Prostate gland (tissue), 2 donors: Measurements from ENCODE around the gene GRIN3B. TPM values are rescaled to one million over a fixed set of nuclear protein-coding genes. Genes with fewer than 3 reads are reported as not detected.
A peak's percentile ranks its signal among the peaks of the same experiment; 100 is the strongest.

ENCODE experiments used
- DNase-seq: peaks from one replicate; pipeline ENCODE4 v3.0.0-alpha.2; 2019; ENCODE audit warnings: low spot score
- H3K27ac ChIP-seq, 2 donors: fragments of 200-600 bp; sonication (generic); 2 replicates each; pipeline ENCODE4 v1.5.1; 2017 to 2019
- H3K27me3 ChIP-seq: fragments of 200-600 bp; sonication (generic); replicated peaks from 2 replicates; pipeline ENCODE4 v1.5.1; 2019; ENCODE audit not compliant: insufficient read depth
- H3K36me3 ChIP-seq, 2 donors: fragments of 200-600 bp; sonication (generic); 1 replicate in 1 of 2; 2 replicates in 1 of 2; pipeline versions ENCODE4 v1.5.1 to v1.8.1; 2017 to 2019
- H3K4me1 ChIP-seq: fragments of 200-600 bp; sonication (generic); replicated peaks from 2 replicates; pipeline ENCODE4 v1.5.1; 2019
- H3K4me3 ChIP-seq, 2 donors: fragments of 200-600 bp; sonication (generic); 2 replicates each; pipeline ENCODE4 v1.5.1; 2017 to 2019
- H3K9me3 ChIP-seq: fragments of 200-600 bp; sonication (generic); 2 replicates; pipeline ENCODE4 v1.5.1; 2017
- CTCF ChIP-seq, 4 experiments: fragments of 200-600 bp in 2 of 4; fragments of 450-650 bp in 2 of 4; sonication (generic) in 2 of 4; IDR thresholded peaks; 1 replicate in 3 of 4; 2 replicates in 1 of 4; pipeline ENCODE4 v1.5.1; 2016 to 2019; ENCODE audit warnings: antibody characterized with exemption in 4 of 4, mild to moderate bottlenecking in 2 of 4, moderate library complexity in 2 of 4
- POLR2A ChIP-seq: fragments of 450-650 bp; IDR thresholded peaks from one replicate; pipeline ENCODE4 v1.6.1; 2016; ENCODE audit warnings: antibody characterized with exemption, mild to moderate bottlenecking
- POLR2AphosphoS5 ChIP-seq: sonication (generic); formaldehyde crosslinking; IDR thresholded peaks from one replicate; pipeline ENCODE4 v1.6.1; 2017; ENCODE audit warnings: antibody characterized with exemption
- WGBS: methylation state at CpG from one replicate; pipeline ENCODE4 v1.1.5; 2018; 5-methylcytosine and 5-hydroxymethylcytosine counted together
- intact Hi-C: fragments of 100-400 bp; cut with DNase I; formaldehyde crosslinking; loops from one replicate; pipeline ENCODE4 v1.14.2; 2022
- total RNA-seq, 2 donors: library from RNA; depleted of rRNA; stranded (reverse); fragments of >200 nt; gene quantifications; one replicate each; pipeline ENCODE4 v1.1.0, GENCODE V29; 2016

GRIN3B gene
- total RNA-seq, 2 donors from 2014 or later, result 0.34 TPM; not detected in 1

GRCh38 chr19:958967-959855, 41.0 kb upstream of the GRIN3B start:
- H3K36me3 ChIP-seq, result no peaks in the 10 kb centered on the region
- TF ChIP-seq POLR2A (no peak), POLR2AphosphoS5 (peak; percentile 17)
- H3K27ac ChIP-seq, result no peak overlapping the region
- no peaks in the 10 kb centered on the region for H3K9me3 ChIP-seq
- no peak for DNase-seq
- H3K4me1 ChIP-seq, result no peaks in the 10 kb centered on the region
- no peaks in the 10 kb centered on the region for H3K27me3 ChIP-seq
- H3K4me3 ChIP-seq, result no peak overlapping the region
- intact Hi-C loops, result no loop called here
- WGBS, result 84% methylated on average over 36 of the region's 36 CpGs

- H3K4me3 ChIP-seq, result no peak overlapping the region
- TF ChIP-seq CTCF (IDR thresholded peaks at IDR 0.05) (no peak), POLR2A (no peak), POLR2AphosphoS5 (no peak)
- no peaks in the 10 kb centered on the region for H3K36me3 ChIP-seq
- H3K9me3 ChIP-seq, result no peaks in the 10 kb centered on the region
- no peaks in the 10 kb centered on the region for H3K27me3 ChIP-seq
- no peaks in the 10 kb centered on the region for H3K4me1 ChIP-seq
- DNase-seq, result no peak
- WGBS, result 63% methylated on average over 12 of the region's 12 CpGs
- intact Hi-C loops, result no loop called here
- H3K27ac ChIP-seq, result no peak overlapping the region
Observed at GRCh38 chr19:960020-960419, 40.2 kb upstream of the GRIN3B start.

- DNase-seq, result no peak
- H3K4me3 ChIP-seq, result no peak overlapping the region
- intact Hi-C loops, result no loop called here
- no peaks in the 10 kb centered on the region for H3K27me3 ChIP-seq
- no peaks in the 10 kb centered on the region for H3K36me3 ChIP-seq
- TF ChIP-seq POLR2AphosphoS5 (no peak), POLR2A (no peak), CTCF (IDR thresholded peaks at IDR 0.05) (no peak)
- no peaks in the 10 kb centered on the region for H3K9me3 ChIP-seq
- 79% methylated on average over 8 of the region's 8 CpGs for WGBS
- no peaks in the 10 kb centered on the region for H3K4me1 ChIP-seq
- H3K27ac ChIP-seq, result no peak overlapping the region
Observed at GRCh38 chr19:960601-960938, 39.6 kb upstream of the GRIN3B start.

GRCh38 chr19:961866-962620, 38.2 kb upstream of the GRIN3B start:
- no peak for TF ChIP-seq POLR2AphosphoS5

GRCh38 chr19:962683-963400, 37.4 kb upstream of the GRIN3B start:
- Histone ChIP-seq H3K27ac (no peak overlapping the region), H3K9me3 (no peaks in the 10 kb centered on the region), H3K4me3 (no peak overlapping the region), H3K27me3 (no peaks in the 10 kb centered on the region), H3K36me3 (no peaks in the 10 kb centered on the region), H3K4me1 (no peaks in the 10 kb centered on the region)
- DNase-seq, result no peak
- WGBS, result 89% methylated on average over 30 of the region's 31 CpGs
- intact Hi-C loops, result no loop called here
- no peak for TF ChIP-seq CTCF (IDR thresholded peaks at IDR 0.05)
- TF ChIP-seq POLR2AphosphoS5, result no peak
- no peak for TF ChIP-seq POLR2A

More at GRCh38 chr19:961866-962620, 38.2 kb upstream of the GRIN3B start:
- DNase-seq, result no peak
- 66% methylated on average over 14 of the region's 14 CpGs for WGBS
- no peaks in the 10 kb centered on the region for H3K4me1 ChIP-seq
- H3K27ac ChIP-seq, result no peak overlapping the region
- intact Hi-C loops, result no loop called here
- no peak overlapping the region for H3K4me3 ChIP-seq
- H3K27me3 ChIP-seq, result no peaks in the 10 kb centered on the region
- H3K9me3 ChIP-seq, result no peaks in the 10 kb centered on the region
- H3K36me3 ChIP-seq, result no peaks in the 10 kb centered on the region
